KMS-11 (cell line): Measurements from ENCODE around the gene CLN3.

Experiments
- H2AFZ ChIP-seq: fragments of 200-600 bp; sonication (generic); 2 replicates; pipeline ENCODE4 v1.6.1; 2016; ENCODE audit warnings: antibody characterized with exemption, mixed run types, low read depth
- H3K27ac ChIP-seq: fragments of 200-600 bp; sonication (generic); 2 replicates; pipeline ENCODE4 v1.6.1; 2016; ENCODE audit warnings: mild to moderate bottlenecking, mixed run types
- H3K27me3 ChIP-seq: fragments of 200-600 bp; sonication (generic); 2 replicates; pipeline ENCODE4 v1.6.1; 2017; ENCODE audit warnings: mild to moderate bottlenecking, low read depth, mixed run types, moderate library complexity; ENCODE audit not compliant: insufficient read depth
- H3K36me3 ChIP-seq: fragments of 200-600 bp; sonication (generic); 2 replicates; pipeline ENCODE4 v1.6.1; 2017; ENCODE audit warnings: mild to moderate bottlenecking, mixed run types; ENCODE audit not compliant: insufficient read depth
- H3K4me1 ChIP-seq: fragments of 200-600 bp; sonication (generic); 2 replicates; pipeline ENCODE4 v1.6.1; 2016; ENCODE audit warnings: mild to moderate bottlenecking, low read depth, mixed run types; ENCODE audit not compliant: poor library complexity, severe bottlenecking
- H3K4me2 ChIP-seq: fragments of 200-600 bp; sonication (generic); 2 replicates; pipeline ENCODE4 v1.7.0; 2016; ENCODE audit warnings: mild to moderate bottlenecking, mixed run types
- H3K4me3 ChIP-seq: fragments of 200-600 bp; sonication (generic); IDR thresholded peaks from 2 replicates; pipeline ENCODE4 v1.6.1; 2017; ENCODE audit warnings: low read depth, low read length, mixed read lengths; ENCODE audit not compliant: insufficient read depth
- H3K79me2 ChIP-seq: fragments of 200-600 bp; sonication (generic); 2 replicates; pipeline ENCODE4 v1.6.1; 2016; ENCODE audit warnings: low read depth, mixed run types; ENCODE audit not compliant: insufficient read depth
- H3K9ac ChIP-seq: fragments of 200-600 bp; sonication (generic); 2 replicates; pipeline ENCODE4 v1.6.1; 2016; ENCODE audit warnings: mild to moderate bottlenecking, mixed run types
- H4K20me1 ChIP-seq: fragments of 200-600 bp; sonication (generic); 2 replicates; pipeline ENCODE4 v1.6.1; 2016; ENCODE audit warnings: mild to moderate bottlenecking, mixed run types; ENCODE audit not compliant: insufficient read depth
- CTCF ChIP-seq: fragments of 200-600 bp; sonication (generic); conservative IDR thresholded peaks from 2 replicates; pipeline ENCODE4 v1.6.1; 2017; ENCODE audit warnings: low read depth, mild to moderate bottlenecking, antibody characterized with exemption, low read length, moderate library complexity, mixed read lengths

The CLN3 gene

GRCh38 chr16:28526201-28527099 lies 34.6 kb upstream of the CLN3 start:
- no peak overlapping the region for H3K4me3 ChIP-seq
- H3K36me3 ChIP-seq = no peaks in the 10 kb centered on the region
- no peak overlapping the region for H2AFZ ChIP-seq
- no peak overlapping the region for H3K9ac ChIP-seq
- H3K4me1 ChIP-seq = peaks cover 9% of the 10 kb centered on the region
- H4K20me1 ChIP-seq = no peaks in the 10 kb centered on the region
- H3K27ac ChIP-seq = no peak overlapping the region
- H3K4me2 ChIP-seq = no peak overlapping the region
- no peak for TF ChIP-seq CTCF
- no peaks in the 10 kb centered on the region for H3K79me2 ChIP-seq
- H3K27me3 ChIP-seq = no peaks in the 10 kb centered on the region

GRCh38 chr16:28524681-28525171 lies 32.9 kb upstream of the CLN3 start:
- no peak overlapping the region for H3K9ac ChIP-seq
- H3K27me3 ChIP-seq = no peaks in the 10 kb centered on the region
- no peaks in the 10 kb centered on the region for H3K36me3 ChIP-seq
- no peak overlapping the region for H3K4me2 ChIP-seq
- no peaks in the 10 kb centered on the region for H4K20me1 ChIP-seq
- H2AFZ ChIP-seq = no peak overlapping the region
- no peaks in the 10 kb centered on the region for H3K79me2 ChIP-seq
- no peak overlapping the region for H3K4me3 ChIP-seq
- H3K27ac ChIP-seq = no peak overlapping the region
- TF ChIP-seq CTCF = no peak
- peaks cover 9% of the 10 kb centered on the region for H3K4me1 ChIP-seq

- Histone ChIP-seq H3K27ac (no peak overlapping the region), H3K79me2 (no peaks in the 10 kb centered on the region), H3K27me3 (no peaks in the 10 kb centered on the region), H2AFZ (no peak overlapping the region), H4K20me1 (no peaks in the 10 kb centered on the region), H3K36me3 (no peaks in the 10 kb centered on the region), H3K4me1 (peaks cover 9% of the 10 kb centered on the region), H3K4me2 (no peak overlapping the region), H3K4me3 (no peak overlapping the region), H3K9ac (no peak overlapping the region)
- TF ChIP-seq CTCF = no peak
Observed at GRCh38 chr16:28522792-28523191, 30.9 kb upstream of the CLN3 start.

GRCh38 chr16:28521436-28521835 lies 29.6 kb upstream of the CLN3 start:
- Histone ChIP-seq H3K36me3 (no peaks in the 10 kb centered on the region), H3K27me3 (no peaks in the 10 kb centered on the region), H2AFZ (no peak overlapping the region), H3K4me2 (no peak overlapping the region), H3K27ac (no peak overlapping the region), H4K20me1 (no peaks in the 10 kb centered on the region), H3K79me2 (no peaks in the 10 kb centered on the region), H3K4me1 (peaks cover 9% of the 10 kb centered on the region), H3K9ac (no peak overlapping the region), H3K4me3 (no peak overlapping the region)
- TF ChIP-seq CTCF = no peak
